ENCODE data around the gene BACH2. TPM values are rescaled to one million over a fixed set of nuclear protein-coding genes. Genes with fewer than 3 reads are reported as not detected.

BACH2 gene
- total and polyA plus RNA-seq, 2 of the 8 experiments (the other 6 are each of a cell fraction or from before 2014, with no cell fraction given), result 1.9 to 5.9 TPM

GRCh38 chr6:90329386-90330077 is 32.9 kb upstream of the BACH2 start (continued):
- TF ChIP-seq CHD7 (IDR thresholded peaks at IDR 0.05; ENCODE audit: insufficient replicate concordance, low read length) (no peak), CHD2 (IDR thresholded peaks at IDR 0.05; ENCODE audit: low read length) (no peak), BRCA1 (IDR thresholded peaks at IDR 0.05; ENCODE audit: low read depth, low read length) (no peak), NRF1 (IDR thresholded peaks at IDR 0.05; ENCODE audit: low read depth, low read length) (no peak), CBX5 (IDR thresholded peaks at IDR 0.05; ENCODE audit: low read depth, low read length) (no peak), KDM1A (IDR thresholded peaks at IDR 0.05; ENCODE audit: borderline replicate concordance, low read length) (no peak), RXRA (IDR thresholded peaks at IDR 0.05; ENCODE audit: insufficient read depth, low read depth, low read length) (no peak), CHD1 (IDR thresholded peaks at IDR 0.05; ENCODE audit: low read depth, low read length) (no peak), TEAD4 (IDR thresholded peaks at IDR 0.05; ENCODE audit: low read depth, low read length) (no peak), CEBPB (IDR thresholded peaks at IDR 0.05; ENCODE audit: low read depth, low read length) (no peak), GTF2F1 (IDR thresholded peaks at IDR 0.05; ENCODE audit: borderline replicate concordance, low read depth, low read length) (no peak), BACH1 (IDR thresholded peaks at IDR 0.05; ENCODE audit: low read length) (no peak)
